ENCODE results near the gene GRIN3B.

The GRIN3B gene

GRCh38 chr19:964761-965694, 35.2 kb upstream of the GRIN3B start:
- no peak for DNase-seq

- no peak for DNase-seq
Observed at GRCh38 chr19:966485-967088, 33.6 kb upstream of the GRIN3B start.

- DNase-seq: no peak
Observed at GRCh38 chr19:970695-971094, 29.5 kb upstream of the GRIN3B start.

- DNase-seq: no peak
Observed at GRCh38 chr19:971795-972194, 28.4 kb upstream of the GRIN3B start.

- no peak for DNase-seq
Observed at GRCh38 chr19:972281-972680, 27.9 kb upstream of the GRIN3B start.

GRCh38 chr19:973726-974563, 26.3 kb upstream of the GRIN3B start:
- no peak for DNase-seq

- no peak for DNase-seq
Observed at GRCh38 chr19:974564-975257, 25.5 kb upstream of the GRIN3B start.

GRCh38 chr19:976476-976875, 23.7 kb upstream of the GRIN3B start:
- no peak for DNase-seq

GRCh38 chr19:977058-977464, 23.2 kb upstream of the GRIN3B start:
- no peak for DNase-seq

- no peak for DNase-seq
Observed at GRCh38 chr19:979318-979741, 20.9 kb upstream of the GRIN3B start.

- DNase-seq: no peak
Observed at GRCh38 chr19:980133-980998, 19.9 kb upstream of the GRIN3B start.

GRCh38 chr19:982567-983170, 17.6 kb upstream of the GRIN3B start:
- DNase-seq: peak; percentile 34

GRCh38 chr19:984165-984967, 15.9 kb upstream of the GRIN3B start, which contains the start of gene WDR18:
Gene WDR18, plus strand, starts transcription at chr19:984345. Its CDS starts 9 bp downstream, at chr19:984354.
- DNase-seq: peak; percentile 78

- no peak for DNase-seq
Observed at GRCh38 chr19:986083-986482, 14.1 kb upstream of the GRIN3B start.

- DNase-seq: no peak
Observed at GRCh38 chr19:988081-988480, 12.1 kb upstream of the GRIN3B start.

- no peak for DNase-seq
Observed at GRCh38 chr19:988510-988909, 11.7 kb upstream of the GRIN3B start.

GRCh38 chr19:989381-990081, 10.7 kb upstream of the GRIN3B start:
- DNase-seq: no peak

- DNase-seq: no peak
Observed at GRCh38 chr19:990119-990571, 10.1 kb upstream of the GRIN3B start.

- DNase-seq: no peak
Observed at GRCh38 chr19:990746-991145, 9.5 kb upstream of the GRIN3B start.
